ENCODE data around the gene OR51L1.

DNA sequence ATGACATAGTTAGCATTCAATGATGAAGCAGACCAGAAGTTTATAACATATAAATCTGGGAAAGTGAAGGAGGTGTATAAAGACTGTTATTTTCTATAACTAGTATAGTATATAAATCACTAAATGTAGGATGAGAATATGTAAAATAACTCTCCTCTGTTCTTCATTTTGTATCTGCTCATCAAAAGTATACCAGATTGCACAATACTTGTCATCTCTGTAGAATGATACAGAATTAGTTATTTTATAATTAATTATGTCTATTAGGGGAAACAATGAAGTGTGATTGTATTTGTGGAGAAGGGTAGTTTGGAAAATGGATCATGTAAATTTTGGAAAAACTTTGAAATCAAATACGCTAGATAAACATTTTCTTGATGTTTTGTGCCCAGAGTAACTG lies 18.4 kb downstream of the OR51L1 start:
- TF ChIP-seq, protein P1, sequence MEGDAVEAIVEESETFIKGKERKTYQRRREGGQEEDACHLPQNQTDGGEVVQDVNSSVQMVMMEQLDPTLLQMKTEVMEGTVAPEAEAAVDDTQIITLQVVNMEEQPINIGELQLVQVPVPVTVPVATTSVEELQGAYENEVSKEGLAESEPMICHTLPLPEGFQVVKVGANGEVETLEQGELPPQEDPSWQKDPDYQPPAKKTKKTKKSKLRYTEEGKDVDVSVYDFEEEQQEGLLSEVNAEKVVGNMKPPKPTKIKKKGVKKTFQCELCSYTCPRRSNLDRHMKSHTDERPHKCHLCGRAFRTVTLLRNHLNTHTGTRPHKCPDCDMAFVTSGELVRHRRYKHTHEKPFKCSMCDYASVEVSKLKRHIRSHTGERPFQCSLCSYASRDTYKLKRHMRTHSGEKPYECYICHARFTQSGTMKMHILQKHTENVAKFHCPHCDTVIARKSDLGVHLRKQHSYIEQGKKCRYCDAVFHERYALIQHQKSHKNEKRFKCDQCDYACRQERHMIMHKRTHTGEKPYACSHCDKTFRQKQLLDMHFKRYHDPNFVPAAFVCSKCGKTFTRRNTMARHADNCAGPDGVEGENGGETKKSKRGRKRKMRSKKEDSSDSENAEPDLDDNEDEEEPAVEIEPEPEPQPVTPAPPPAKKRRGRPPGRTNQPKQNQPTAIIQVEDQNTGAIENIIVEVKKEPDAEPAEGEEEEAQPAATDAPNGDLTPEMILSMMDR (IDR thresholded peaks at IDR 0.05): no peak
- no peak for TF ChIP-seq ZFX (IDR thresholded peaks at IDR 0.05; ENCODE audit: borderline replicate concordance)

Measured in 22Rv1 (cell line).